Thyroid gland (tissue), 4 donors: Measurements from ENCODE around the gene GRM7. TPM values are rescaled to one million over a fixed set of nuclear protein-coding genes. Genes with fewer than 3 reads are reported as not detected.
A peak's percentile ranks its signal among the peaks of the same experiment; 100 is the strongest.

Source experiments
- DNase-seq, 2 donors: peaks; one replicate each; pipeline ENCODE4 v3.0.0-alpha.2; 2019
- H3K27ac ChIP-seq, 3 donors: fragments of 200-600 bp; sonication (generic); 1 replicate in 2 of 3; 2 replicates in 1 of 3; pipeline ENCODE4 v1.5.1; 2016 to 2019; ENCODE audit warnings: mild to moderate bottlenecking in 1 of 3, moderate library complexity in 1 of 3
- H3K27me3 ChIP-seq: fragments of 200-600 bp; sonication (generic); one replicate; pipeline ENCODE4 v1.5.1; 2019
- H3K36me3 ChIP-seq, 2 donors: fragments of 200-600 bp; sonication (generic); one replicate each; pipeline ENCODE4 v1.5.1; 2016 to 2019
- H3K4me1 ChIP-seq, 2 donors: fragments of 200-600 bp; sonication (generic); one replicate each; pipeline ENCODE4 v1.5.1; 2017 to 2019
- H3K4me3 ChIP-seq, 3 donors: fragments of 200-600 bp; sonication (generic); replicated peaks in 1 of 3; 1 replicate in 2 of 3; 2 replicates in 1 of 3; pipeline ENCODE4 v1.5.1; 2016; ENCODE audit warnings: mild to moderate bottlenecking in 1 of 3
- H3K9me3 ChIP-seq: fragments of 200-600 bp; sonication (generic); one replicate; pipeline ENCODE4 v1.5.1; 2017
- POLR2A ChIP-seq, 2 donors: fragments of 450-650 bp; IDR thresholded peaks; one replicate each; pipeline ENCODE4 v1.6.1; 2017; ENCODE audit warnings: antibody characterized with exemption in 2 of 2, mild to moderate bottlenecking in 2 of 2, moderate library complexity in 1 of 2
- WGBS, 2 donors: methylation state at CpG; one replicate each; pipeline ENCODE4 v1.1.5; 2017; 5-methylcytosine and 5-hydroxymethylcytosine counted together
- intact Hi-C: fragments of 100-400 bp; cut with DNase I; formaldehyde crosslinking; loops from one replicate; pipeline ENCODE4 v1.15.1; 2023
- total RNA-seq, 4 donors: library from RNA; depleted of rRNA; stranded (reverse); fragments of >200 nt; gene quantifications; one replicate each; pipeline ENCODE4 v1.2.3, GENCODE V29; 2016
- TF ChIP-seq, protein P1 (sequence below), 6 experiments: fragments of 200-600 bp in 3 of 6; fragments of 450-650 bp in 3 of 6; sonication (generic) in 3 of 6; IDR thresholded peaks; one replicate each; pipeline ENCODE4 v1.5.1; 2016 to 2019; ENCODE audit warnings: antibody characterized with exemption in 6 of 6, mild to moderate bottlenecking in 2 of 6, inconsistent platforms in 1 of 6, moderate library complexity in 1 of 6

The GRM7 gene
- total RNA-seq, 4 donors from 2014 or later: 0.11 to 0.81 (median 0.60) TPM

DNA sequence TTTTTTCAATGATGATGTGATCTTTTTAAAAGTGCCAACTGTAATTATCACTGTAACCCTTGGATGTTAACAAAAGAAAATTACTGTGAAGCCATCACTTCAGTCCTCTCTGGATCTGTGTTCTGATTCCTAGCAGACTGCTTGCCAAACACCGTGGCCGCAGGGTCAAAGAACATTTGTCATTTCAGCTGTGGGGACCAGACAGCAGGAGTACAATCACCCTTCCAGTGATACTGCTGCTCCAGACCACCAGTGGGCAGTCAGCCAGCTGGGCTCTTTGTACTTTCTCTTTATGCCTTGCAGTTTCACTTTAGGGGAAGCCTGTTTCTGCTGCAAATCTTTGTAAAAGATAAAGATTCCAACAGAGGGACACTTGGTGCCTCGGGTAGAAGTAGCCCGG lies 770.0 kb downstream of the GRM7 start:
- H3K9me3 ChIP-seq: no peaks in the 10 kb centered on the region
- H3K27me3 ChIP-seq: no peaks in the 10 kb centered on the region
- no peaks in the 10 kb centered on the region for H3K4me1 ChIP-seq
- intact Hi-C loops: no loop called here
- H3K36me3 ChIP-seq: no peaks in the 10 kb centered on the region
- 41 to 64% methylated on average over 4 of the region's 4 CpGs for WGBS, 2 donors
- peak; percentile 2 to 24 for DNase-seq
- no peak for TF ChIP-seq POLR2A (IDR thresholded peaks at IDR 0.05)
- TF ChIP-seq, protein P1, sequence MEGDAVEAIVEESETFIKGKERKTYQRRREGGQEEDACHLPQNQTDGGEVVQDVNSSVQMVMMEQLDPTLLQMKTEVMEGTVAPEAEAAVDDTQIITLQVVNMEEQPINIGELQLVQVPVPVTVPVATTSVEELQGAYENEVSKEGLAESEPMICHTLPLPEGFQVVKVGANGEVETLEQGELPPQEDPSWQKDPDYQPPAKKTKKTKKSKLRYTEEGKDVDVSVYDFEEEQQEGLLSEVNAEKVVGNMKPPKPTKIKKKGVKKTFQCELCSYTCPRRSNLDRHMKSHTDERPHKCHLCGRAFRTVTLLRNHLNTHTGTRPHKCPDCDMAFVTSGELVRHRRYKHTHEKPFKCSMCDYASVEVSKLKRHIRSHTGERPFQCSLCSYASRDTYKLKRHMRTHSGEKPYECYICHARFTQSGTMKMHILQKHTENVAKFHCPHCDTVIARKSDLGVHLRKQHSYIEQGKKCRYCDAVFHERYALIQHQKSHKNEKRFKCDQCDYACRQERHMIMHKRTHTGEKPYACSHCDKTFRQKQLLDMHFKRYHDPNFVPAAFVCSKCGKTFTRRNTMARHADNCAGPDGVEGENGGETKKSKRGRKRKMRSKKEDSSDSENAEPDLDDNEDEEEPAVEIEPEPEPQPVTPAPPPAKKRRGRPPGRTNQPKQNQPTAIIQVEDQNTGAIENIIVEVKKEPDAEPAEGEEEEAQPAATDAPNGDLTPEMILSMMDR (IDR thresholded peaks at IDR 0.05): no peak
- H3K27ac ChIP-seq: no peak overlapping the region
- no peak overlapping the region for H3K4me3 ChIP-seq

DNA sequence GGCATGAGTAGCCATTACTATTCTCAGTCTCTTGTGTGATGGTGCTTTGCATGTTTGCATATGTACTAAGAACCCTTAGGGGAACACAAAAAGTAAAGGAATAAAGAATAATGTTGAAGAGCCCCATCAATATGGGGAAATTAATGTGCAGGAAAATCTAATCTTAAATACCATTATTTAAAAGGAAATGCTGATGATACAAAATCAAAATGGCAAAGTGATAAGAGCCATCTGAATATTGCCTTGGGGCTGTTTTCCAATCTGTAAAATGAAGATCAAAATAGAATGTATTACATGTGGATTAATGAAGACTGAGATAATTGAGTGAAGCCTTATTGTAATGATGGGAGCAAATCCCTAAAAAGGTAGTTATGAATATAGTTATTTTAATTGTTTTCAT lies 771.4 kb downstream of the GRM7 start:
- no peak for DNase-seq
- TF ChIP-seq, protein P1 (IDR thresholded peaks at IDR 0.05): no peak
- TF ChIP-seq POLR2A (IDR thresholded peaks at IDR 0.05): no peak
- intact Hi-C loops: no loop called here
- Histone ChIP-seq H3K27me3 (no peaks in the 10 kb centered on the region), H3K36me3 (no peaks in the 10 kb centered on the region), H3K9me3 (no peaks in the 10 kb centered on the region), H3K4me1 (no peaks in the 10 kb centered on the region), H3K27ac (no peak overlapping the region), H3K4me3 (no peak overlapping the region)

DNA sequence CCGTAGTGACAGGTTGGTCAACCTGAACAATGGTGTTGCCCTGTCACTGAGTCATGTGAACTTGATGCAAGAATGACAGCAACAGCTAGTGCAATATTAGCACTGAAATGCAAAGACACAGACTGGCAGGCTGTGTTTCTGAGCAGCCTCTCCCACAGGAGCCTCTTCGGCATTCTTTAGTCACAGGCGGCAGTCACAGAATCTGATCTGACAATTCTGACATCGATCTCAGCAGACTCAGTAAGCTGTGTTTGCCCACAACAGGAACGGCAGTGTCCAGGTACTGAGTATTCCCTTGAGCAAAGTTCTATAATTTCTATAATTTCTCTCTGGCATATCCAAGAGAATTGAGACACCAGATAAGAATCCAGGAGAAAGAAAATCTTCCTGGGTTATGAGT lies 776.8 kb downstream of the GRM7 start:
- intact Hi-C loops: no loop called here
- 70 to 85% methylated on average over 5 of the region's 5 CpGs for WGBS, 2 donors
- H3K4me3 ChIP-seq: no peak overlapping the region
- no peak overlapping the region for H3K27ac ChIP-seq
- no peaks in the 10 kb centered on the region for H3K9me3 ChIP-seq
- no peaks in the 10 kb centered on the region for H3K36me3 ChIP-seq
- no peak for DNase-seq
- TF ChIP-seq POLR2A (IDR thresholded peaks at IDR 0.05): no peak
- TF ChIP-seq, protein P1 (IDR thresholded peaks at IDR 0.05): no peak
- no peaks in the 10 kb centered on the region for H3K4me1 ChIP-seq
- H3K27me3 ChIP-seq: no peaks in the 10 kb centered on the region

DNA sequence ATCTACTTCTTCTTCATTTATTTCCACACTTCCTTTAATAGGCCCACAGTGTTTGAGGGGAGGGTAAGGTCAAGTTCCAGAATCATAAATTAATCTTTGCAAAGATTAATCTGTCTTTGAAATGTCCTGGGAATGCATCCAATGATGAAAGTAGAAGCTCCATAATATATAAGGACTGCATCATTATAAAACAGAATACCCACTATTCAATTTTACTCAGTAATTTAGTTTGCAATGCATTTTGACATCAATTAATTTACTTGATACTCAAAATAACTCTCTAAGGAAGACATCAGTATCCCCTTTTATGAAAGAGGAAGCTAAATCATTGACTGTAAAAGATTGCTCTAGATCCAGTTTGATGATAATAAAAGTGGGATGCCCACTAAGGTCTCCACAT lies 777.2 kb downstream of the GRM7 start:
- Histone ChIP-seq H3K9me3 (no peaks in the 10 kb centered on the region), H3K36me3 (no peaks in the 10 kb centered on the region), H3K4me1 (no peaks in the 10 kb centered on the region), H3K27ac (no peak overlapping the region), H3K27me3 (no peaks in the 10 kb centered on the region), H3K4me3 (no peak overlapping the region)
- intact Hi-C loops: no loop called here
- TF ChIP-seq, protein P1 (IDR thresholded peaks at IDR 0.05): no peak
- no peak for TF ChIP-seq POLR2A (IDR thresholded peaks at IDR 0.05)
- DNase-seq: no peak

DNA sequence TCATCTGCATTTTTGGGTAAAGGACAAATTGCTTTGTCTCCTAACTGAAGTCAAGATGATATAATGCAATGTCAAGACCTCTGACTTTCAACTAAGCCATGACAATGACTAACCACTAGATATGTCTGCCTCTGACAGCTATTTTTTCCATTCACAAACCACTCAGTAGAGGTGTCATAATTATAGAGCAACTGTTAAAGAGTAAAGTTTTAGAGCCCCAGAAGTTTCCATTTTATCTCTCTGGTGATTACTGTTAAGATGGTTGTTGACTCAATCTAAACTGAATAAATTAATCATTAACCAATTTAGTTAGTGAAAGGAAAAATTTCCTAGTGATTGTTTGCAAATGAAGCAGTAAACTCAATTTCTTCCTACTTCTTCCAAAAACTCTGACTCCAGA lies 779.9 kb downstream of the GRM7 start:
- H3K27ac ChIP-seq: no peak overlapping the region
- H3K36me3 ChIP-seq: no peaks in the 10 kb centered on the region
- intact Hi-C loops: no loop called here
- H3K9me3 ChIP-seq: no peaks in the 10 kb centered on the region
- no peak for DNase-seq
- no peak overlapping the region for H3K4me3 ChIP-seq
- TF ChIP-seq, protein P1 (IDR thresholded peaks at IDR 0.05): no peak
- no peak for TF ChIP-seq POLR2A (IDR thresholded peaks at IDR 0.05)
- H3K27me3 ChIP-seq: no peaks in the 10 kb centered on the region
- no peaks in the 10 kb centered on the region for H3K4me1 ChIP-seq
